K562 (cell line): ENCODE results near the gene TP73. TPM values are rescaled to one million over a fixed set of nuclear protein-coding genes. Genes with fewer than 3 reads are reported as not detected.

Experiments
- BRCA1 ChIP-seq, 2 experiments: fragments of 450-650 bp in 1 of 2; sonication (generic) in 1 of 2; formaldehyde crosslinking in 1 of 2; IDR thresholded peaks; 2 replicates each; pipeline versions ENCODE4 v1.5.0 to v1.6.1; 2017 to 2020; ENCODE audit warnings: mild to moderate bottlenecking in 1 of 2, missing genetic modification reagents in 1 of 2
- CREBBP ChIP-seq: IDR thresholded peaks from one replicate; pipeline ENCODE4 v1.6.1; 2012; ENCODE audit warnings: low read depth, mild to moderate bottlenecking, control low read depth, inconsistent platforms, low read length
- ILK ChIP-seq: fragments of 450-650 bp; IDR thresholded peaks from 2 replicates; pipeline ENCODE4 v1.6.1; 2016; ENCODE audit warnings: missing genetic modification characterization, low read depth, mild to moderate bottlenecking, missing compliant biosample characterization, moderate library complexity, borderline replicate concordance
- MAFF ChIP-seq: IDR thresholded peaks from 2 replicates; pipeline ENCODE4 v1.6.1; 2012; ENCODE audit warnings: low read length, improper control_type of control experiment
- MEF2D ChIP-seq: conservative IDR thresholded peaks from 2 replicates; pipeline ENCODE4 v1.6.1; 2016; ENCODE audit warnings: low read depth, missing genetic modification characterization, missing compliant biosample characterization
- MGA ChIP-seq: fragments of 450-650 bp; IDR thresholded peaks from 2 replicates; pipeline ENCODE4 v1.6.1; 2016; ENCODE audit warnings: mild to moderate bottlenecking, moderate library complexity
- NFYB ChIP-seq: IDR thresholded peaks from 2 replicates; pipeline ENCODE4 v1.6.1; 2011; ENCODE audit warnings: mild to moderate bottlenecking, moderate library complexity; ENCODE audit not compliant: insufficient read length; ENCODE audit errors: extremely low read depth
- PHF8 ChIP-seq: fragments of 200-600 bp; sonication (generic); IDR thresholded peaks from 2 replicates; pipeline ENCODE4 v1.6.1; 2012; ENCODE audit warnings: mixed run types, mild to moderate bottlenecking, inconsistent platforms, low read length, moderate library complexity, borderline replicate concordance
- SIN3A ChIP-seq, 2 experiments: fragments of 150-350 bp in 1 of 2; IDR thresholded peaks; 2 replicates each; pipeline ENCODE4 v1.6.1; 2011 to 2016; ENCODE audit warnings: borderline replicate concordance in 2 of 2, low read depth in 2 of 2, low read length in 2 of 2, mild to moderate bottlenecking in 2 of 2, moderate library complexity in 2 of 2; ENCODE audit not compliant: control insufficient read depth in 1 of 2
- ZNF77 ChIP-seq: fragments of 250-450 bp; sonication (Bioruptor Pico); IDR thresholded peaks from 2 replicates; pipeline ENCODE4 v1.5.0; 2020
- polyA plus RNA-seq, 8 experiments: library from polyadenylated mRNA; depleted of rRNA in 4 of 8; stranded (reverse) in 5 of 8; unstranded in 3 of 8; fragments of >200 nt; fragmentation: Nextera tagmentation in 2 of 8; fragmentation: Illumina TruSeq in 1 of 8; extraction: Ambion mirVana in 2 of 8; extraction: Trizol in 1 of 8; gene quantifications; 2 replicates each; pipeline versions ENCODE4 v1.2.1 to v1.2.3, GENCODE V29; 2011 to 2014; ENCODE audit warnings: inconsistent platforms in 1 of 8, missing spikeins in 1 of 8
- total RNA-seq, 7 experiments: library from RNA; depleted of rRNA in 6 of 7; stranded (reverse); fragments of >200 nt in 6 of 7; fragmentation: Illumina TruSeq in 2 of 7; extraction: Trizol in 2 of 7; gene quantifications; 2 replicates each; pipeline versions ENCODE4 v1.2.1 to v1.2.3, GENCODE V29; 2011 to 2021; ENCODE audit warnings: low replicate concordance in 1 of 7

Gene TP73
- total and polyA plus RNA-seq, 9 of the 15 experiments (the other 6 are each of a cell fraction or from before 2014, with no cell fraction given): 0.07 to 1.6 (median 0.40) TPM; not detected in 2

GRCh38 chr1:3633344-3634058, 18.8 kb upstream of the TP73 start (continued):
- no peak for TF ChIP-seq MGA
- no peak for TF ChIP-seq NFYB
- no peak for TF ChIP-seq MAFF
- no peak for TF ChIP-seq ZNF77
- no peak for TF ChIP-seq SIN3A (IDR thresholded peaks at IDR 0.05; ENCODE audit: borderline replicate concordance in 2 of 2, control insufficient read depth in 1 of 2, low read depth in 2 of 2, low read length in 2 of 2)
- TF ChIP-seq CREBBP: no peak
- no peak for TF ChIP-seq ILK
- no peak for TF ChIP-seq PHF8
- no peak for TF ChIP-seq BRCA1 (IDR thresholded peaks at IDR 0.05)
- no peak for TF ChIP-seq BRCA1 (CRISPR knock-in tag; IDR thresholded peaks at IDR 0.05)
- TF ChIP-seq MEF2D (tag): no peak
